ENCODE measurements around the gene AUH. TPM values are rescaled to one million over a fixed set of nuclear protein-coding genes. Genes with fewer than 3 reads are reported as not detected.

AUH gene
- total and polyA plus RNA-seq, 9 of the 15 experiments (the other 6 are each of a cell fraction or from before 2014, with no cell fraction given), result 3.4 to 29.0 (median 10.1) TPM

DNA sequence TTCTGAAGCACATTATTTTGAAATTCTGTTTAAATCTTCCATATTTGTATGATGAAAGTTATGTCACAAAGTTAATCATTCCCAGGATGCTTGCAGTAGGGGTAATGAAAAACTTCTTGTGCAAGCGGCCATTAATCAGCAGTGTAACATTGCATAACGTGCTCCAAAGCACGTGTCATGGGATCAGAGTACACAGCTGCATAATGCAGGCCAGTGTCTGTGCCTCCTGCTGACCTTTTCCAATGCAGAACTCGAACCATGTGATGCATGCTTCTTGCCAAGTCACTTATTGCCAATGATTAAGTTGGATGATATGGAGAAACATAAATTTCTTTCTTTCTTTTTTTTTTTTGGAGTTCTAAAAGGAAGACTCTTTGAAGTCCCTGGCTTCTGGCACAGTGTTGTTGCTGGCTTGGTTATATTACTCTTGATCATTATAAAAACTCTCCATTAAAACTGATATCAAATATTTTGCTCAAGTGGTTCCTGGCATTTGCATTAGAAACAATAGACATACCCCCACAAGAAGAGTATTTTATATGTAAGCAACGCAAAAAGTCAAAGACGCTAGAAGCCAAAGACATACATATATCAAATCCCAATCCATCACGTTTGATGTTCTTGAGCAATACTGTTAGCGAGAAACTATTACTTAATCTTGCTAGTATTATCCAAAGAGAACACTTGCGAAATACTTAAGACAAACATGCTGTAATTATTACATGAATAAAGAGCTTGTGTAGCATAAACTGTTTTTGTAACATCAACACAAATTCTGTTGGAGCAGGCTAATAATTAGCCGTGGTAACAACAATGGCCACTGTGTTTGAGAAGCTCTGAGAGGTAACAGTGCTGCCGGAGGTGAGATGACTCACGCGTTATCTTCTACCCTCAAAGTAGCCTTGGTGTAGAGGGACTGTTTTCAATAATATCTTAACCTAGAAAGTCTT is 164.2 kb downstream of the AUH start (continued):
- TF ChIP-seq, protein P1, sequence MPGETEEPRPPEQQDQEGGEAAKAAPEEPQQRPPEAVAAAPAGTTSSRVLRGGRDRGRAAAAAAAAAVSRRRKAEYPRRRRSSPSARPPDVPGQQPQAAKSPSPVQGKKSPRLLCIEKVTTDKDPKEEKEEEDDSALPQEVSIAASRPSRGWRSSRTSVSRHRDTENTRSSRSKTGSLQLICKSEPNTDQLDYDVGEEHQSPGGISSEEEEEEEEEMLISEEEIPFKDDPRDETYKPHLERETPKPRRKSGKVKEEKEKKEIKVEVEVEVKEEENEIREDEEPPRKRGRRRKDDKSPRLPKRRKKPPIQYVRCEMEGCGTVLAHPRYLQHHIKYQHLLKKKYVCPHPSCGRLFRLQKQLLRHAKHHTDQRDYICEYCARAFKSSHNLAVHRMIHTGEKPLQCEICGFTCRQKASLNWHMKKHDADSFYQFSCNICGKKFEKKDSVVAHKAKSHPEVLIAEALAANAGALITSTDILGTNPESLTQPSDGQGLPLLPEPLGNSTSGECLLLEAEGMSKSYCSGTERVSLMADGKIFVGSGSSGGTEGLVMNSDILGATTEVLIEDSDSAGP (CRISPR knock-in tag; IDR thresholded peaks at IDR 0.05), result no peak
- TF ChIP-seq TEAD1 (CRISPR knock-in tag; IDR thresholded peaks at IDR 0.05) (no peak), TAL1 (IDR thresholded peaks at IDR 0.05) (0 out of 2 replicates have a peak, but pooled peaks have one; percentile 10), RBM15 (IDR thresholded peaks at IDR 0.05; ENCODE audit: insufficient read depth, low read length) (no peak), ARID2 (IDR thresholded peaks at IDR 0.05) (no peak), RBFOX2 (IDR thresholded peaks at IDR 0.05; ENCODE audit: low read depth, low read length) (no peak), CBFA2T2 (conservative IDR thresholded peaks at IDR 0.05) (peak; percentile 51), MBD2 (IDR thresholded peaks at IDR 0.05; ENCODE audit: borderline replicate concordance, low read depth) (no peak), TEAD4 (IDR thresholded peaks at IDR 0.05; ENCODE audit: low read length) (0 out of 2 replicates have a peak, but pooled peaks have one; percentile 37), TEAD4 (CRISPR knock-in tag; IDR thresholded peaks at IDR 0.05; ENCODE audit: borderline replicate concordance) (no peak), ZBTB17 (CRISPR knock-in tag; IDR thresholded peaks at IDR 0.05) (no peak), JUN (IDR thresholded peaks at IDR 0.05; ENCODE audit: borderline replicate concordance, low read depth, low read length) (peak; percentile 57; the same call in 1 of the 2 replicates), JUN (CRISPR knock-in tag; IDR thresholded peaks at IDR 0.05; ENCODE audit: borderline replicate concordance) (no peak), ZNF274 (IDR thresholded peaks at IDR 0.05; ENCODE audit: borderline replicate concordance, low read depth, low read length) (no peak), PRMT5 (CRISPR knock-in tag; IDR thresholded peaks at IDR 0.05) (no peak), ATF1 (CRISPR knock-in tag; IDR thresholded peaks at IDR 0.05) (no peak), ATF1 (tag; IDR thresholded peaks at IDR 0.05) (no peak; the same call in 1 of the 2 replicates), ZFP36 (IDR thresholded peaks at IDR 0.05; ENCODE audit: low read depth, low read length, partially characterized antibody) (no peak)
- TF ChIP-seq, protein P2, sequence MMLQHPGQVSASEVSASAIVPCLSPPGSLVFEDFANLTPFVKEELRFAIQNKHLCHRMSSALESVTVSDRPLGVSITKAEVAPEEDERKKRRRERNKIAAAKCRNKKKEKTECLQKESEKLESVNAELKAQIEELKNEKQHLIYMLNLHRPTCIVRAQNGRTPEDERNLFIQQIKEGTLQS (IDR thresholded peaks at IDR 0.05), result peak; percentile 79
- TF ChIP-seq, protein P2 (CRISPR knock-in tag; conservative IDR thresholded peaks at IDR 0.05), result no peak
- TF ChIP-seq, protein P3, sequence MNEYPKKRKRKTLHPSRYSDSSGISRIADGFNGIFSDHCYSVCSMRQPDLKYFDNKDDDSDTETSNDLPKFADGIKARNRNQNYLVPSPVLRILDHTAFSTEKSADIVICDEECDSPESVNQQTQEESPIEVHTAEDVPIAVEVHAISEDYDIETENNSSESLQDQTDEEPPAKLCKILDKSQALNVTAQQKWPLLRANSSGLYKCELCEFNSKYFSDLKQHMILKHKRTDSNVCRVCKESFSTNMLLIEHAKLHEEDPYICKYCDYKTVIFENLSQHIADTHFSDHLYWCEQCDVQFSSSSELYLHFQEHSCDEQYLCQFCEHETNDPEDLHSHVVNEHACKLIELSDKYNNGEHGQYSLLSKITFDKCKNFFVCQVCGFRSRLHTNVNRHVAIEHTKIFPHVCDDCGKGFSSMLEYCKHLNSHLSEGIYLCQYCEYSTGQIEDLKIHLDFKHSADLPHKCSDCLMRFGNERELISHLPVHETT (CRISPR knock-in tag; conservative IDR thresholded peaks at IDR 0.05 in 1 of 2, IDR thresholded peaks at IDR 0.05 in 1 of 2), result peak in 1 of 2 experiments; percentile 69; a peak in 1 of 4 replicates
- TF ChIP-seq, protein P4, sequence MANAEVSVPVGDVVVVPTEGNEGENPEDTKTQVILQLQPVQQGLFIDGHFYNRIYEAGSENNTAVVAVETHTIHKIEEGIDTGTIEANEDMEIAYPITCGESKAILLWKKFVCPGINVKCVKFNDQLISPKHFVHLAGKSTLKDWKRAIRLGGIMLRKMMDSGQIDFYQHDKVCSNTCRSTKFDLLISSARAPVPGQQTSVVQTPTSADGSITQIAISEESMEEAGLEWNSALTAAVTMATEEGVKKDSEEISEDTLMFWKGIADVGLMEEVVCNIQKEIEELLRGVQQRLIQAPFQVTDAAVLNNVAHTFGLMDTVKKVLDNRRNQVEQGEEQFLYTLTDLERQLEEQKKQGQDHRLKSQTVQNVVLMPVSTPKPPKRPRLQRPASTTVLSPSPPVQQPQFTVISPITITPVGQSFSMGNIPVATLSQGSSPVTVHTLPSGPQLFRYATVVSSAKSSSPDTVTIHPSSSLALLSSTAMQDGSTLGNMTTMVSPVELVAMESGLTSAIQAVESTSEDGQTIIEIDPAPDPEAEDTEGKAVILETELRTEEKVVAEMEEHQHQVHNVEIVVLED (CRISPR knock-in tag; IDR thresholded peaks at IDR 0.05), result no peak

All from K562 (cell line).